ENCODE results near the gene APOM.

DNA sequence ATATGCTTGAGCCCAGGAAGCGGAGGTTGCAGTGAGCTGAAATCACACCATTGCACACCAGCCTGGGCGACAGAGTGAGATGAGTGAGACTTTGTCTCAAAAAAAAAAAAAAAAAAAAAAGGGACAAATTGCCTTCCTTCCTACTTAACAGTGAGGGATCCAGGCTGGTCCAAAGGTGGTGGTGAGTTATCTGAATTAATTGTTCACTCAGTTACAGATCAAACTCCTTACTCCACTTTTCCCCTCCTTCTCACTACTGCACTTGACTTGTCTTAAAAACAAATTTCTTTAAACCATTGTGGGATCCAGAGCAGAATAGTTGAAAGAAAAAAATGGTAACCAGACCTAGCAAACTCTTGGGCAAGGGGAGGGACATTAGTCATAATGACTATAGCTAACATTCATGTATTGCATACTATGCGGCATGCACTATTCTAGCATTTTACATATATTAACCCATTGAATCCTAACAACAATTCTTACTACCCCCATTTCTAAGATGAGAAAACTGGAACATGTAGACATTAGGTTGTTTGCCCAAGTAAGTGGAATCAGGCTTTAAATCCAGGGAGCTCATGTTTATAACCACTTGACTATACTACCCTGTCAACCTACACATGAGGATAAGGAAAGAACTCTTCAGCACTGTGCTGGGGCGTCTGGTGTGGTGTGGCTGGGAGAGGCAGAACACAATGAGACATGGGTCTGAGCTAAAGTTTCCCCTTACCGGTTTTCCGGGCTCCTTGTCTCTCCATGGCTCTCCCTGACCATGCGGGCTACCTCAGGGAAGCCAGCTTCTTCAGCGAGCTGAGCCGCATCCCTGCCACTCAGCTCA lies 7.6 kb downstream of the APOM start:
- TF ChIP-seq POLR2A (IDR thresholded peaks at IDR 0.05): no peak
- TF ChIP-seq, protein P1, sequence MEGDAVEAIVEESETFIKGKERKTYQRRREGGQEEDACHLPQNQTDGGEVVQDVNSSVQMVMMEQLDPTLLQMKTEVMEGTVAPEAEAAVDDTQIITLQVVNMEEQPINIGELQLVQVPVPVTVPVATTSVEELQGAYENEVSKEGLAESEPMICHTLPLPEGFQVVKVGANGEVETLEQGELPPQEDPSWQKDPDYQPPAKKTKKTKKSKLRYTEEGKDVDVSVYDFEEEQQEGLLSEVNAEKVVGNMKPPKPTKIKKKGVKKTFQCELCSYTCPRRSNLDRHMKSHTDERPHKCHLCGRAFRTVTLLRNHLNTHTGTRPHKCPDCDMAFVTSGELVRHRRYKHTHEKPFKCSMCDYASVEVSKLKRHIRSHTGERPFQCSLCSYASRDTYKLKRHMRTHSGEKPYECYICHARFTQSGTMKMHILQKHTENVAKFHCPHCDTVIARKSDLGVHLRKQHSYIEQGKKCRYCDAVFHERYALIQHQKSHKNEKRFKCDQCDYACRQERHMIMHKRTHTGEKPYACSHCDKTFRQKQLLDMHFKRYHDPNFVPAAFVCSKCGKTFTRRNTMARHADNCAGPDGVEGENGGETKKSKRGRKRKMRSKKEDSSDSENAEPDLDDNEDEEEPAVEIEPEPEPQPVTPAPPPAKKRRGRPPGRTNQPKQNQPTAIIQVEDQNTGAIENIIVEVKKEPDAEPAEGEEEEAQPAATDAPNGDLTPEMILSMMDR (IDR thresholded peaks at IDR 0.05): no peak

Data from esophagus squamous epithelium (tissue), 4 donors.